Gastrocnemius medialis (tissue), 4 donors: ENCODE results near the gene POLD2.

Experiments
- POLR2A ChIP-seq, 2 donors: fragments of 450-650 bp; IDR thresholded peaks; one replicate each; pipeline ENCODE4 v1.6.1; 2017; ENCODE audit warnings: antibody characterized with exemption in 2 of 2, mild to moderate bottlenecking in 2 of 2, moderate library complexity in 2 of 2
- TF ChIP-seq, protein P1 (sequence below), 5 experiments: fragments of 450-650 bp in 3 of 5; fragments of 200-600 bp in 2 of 5; sonication (generic) in 2 of 5; IDR thresholded peaks in 4 of 5; conservative IDR thresholded peaks in 1 of 5; 1 replicate in 4 of 5; 2 replicates in 1 of 5; pipeline ENCODE4 v1.5.1; 2016 to 2019; ENCODE audit warnings: antibody characterized with exemption in 5 of 5, mild to moderate bottlenecking in 3 of 5, moderate library complexity in 3 of 5

DNA sequence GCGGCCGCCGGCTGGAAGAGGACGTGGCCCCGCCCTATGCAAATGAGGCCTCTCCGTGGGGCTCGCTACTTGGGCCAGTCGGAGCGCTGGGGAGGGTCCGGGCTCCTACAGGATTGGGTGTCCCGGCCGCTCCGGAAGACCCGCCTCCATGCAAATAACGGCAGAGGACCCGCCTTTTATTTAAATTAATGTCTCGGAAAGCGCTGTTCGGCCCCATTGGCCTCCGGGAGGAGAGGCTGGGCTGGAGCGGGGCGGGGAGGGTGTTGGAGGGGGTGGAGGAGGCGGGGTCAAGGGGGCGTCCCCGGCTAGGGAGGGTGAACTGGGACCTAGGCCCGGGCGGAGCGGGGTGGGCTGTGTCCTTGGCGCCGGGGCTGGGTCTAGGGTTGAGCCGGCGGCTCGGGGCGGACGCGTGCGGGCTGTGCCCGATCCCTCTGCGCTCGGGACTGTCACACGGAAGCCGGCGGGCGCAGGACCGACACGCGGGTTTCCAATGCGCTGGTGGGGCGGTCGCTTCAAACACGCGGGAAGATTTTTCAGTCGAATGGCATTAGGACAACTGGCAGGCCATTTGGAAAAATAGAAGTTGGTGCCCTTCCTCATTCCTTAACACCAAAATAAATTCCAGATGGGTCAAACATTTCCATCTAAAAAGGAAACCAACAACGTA, 40.7 kb downstream of the POLD2 start:
- TF ChIP-seq, protein P1, sequence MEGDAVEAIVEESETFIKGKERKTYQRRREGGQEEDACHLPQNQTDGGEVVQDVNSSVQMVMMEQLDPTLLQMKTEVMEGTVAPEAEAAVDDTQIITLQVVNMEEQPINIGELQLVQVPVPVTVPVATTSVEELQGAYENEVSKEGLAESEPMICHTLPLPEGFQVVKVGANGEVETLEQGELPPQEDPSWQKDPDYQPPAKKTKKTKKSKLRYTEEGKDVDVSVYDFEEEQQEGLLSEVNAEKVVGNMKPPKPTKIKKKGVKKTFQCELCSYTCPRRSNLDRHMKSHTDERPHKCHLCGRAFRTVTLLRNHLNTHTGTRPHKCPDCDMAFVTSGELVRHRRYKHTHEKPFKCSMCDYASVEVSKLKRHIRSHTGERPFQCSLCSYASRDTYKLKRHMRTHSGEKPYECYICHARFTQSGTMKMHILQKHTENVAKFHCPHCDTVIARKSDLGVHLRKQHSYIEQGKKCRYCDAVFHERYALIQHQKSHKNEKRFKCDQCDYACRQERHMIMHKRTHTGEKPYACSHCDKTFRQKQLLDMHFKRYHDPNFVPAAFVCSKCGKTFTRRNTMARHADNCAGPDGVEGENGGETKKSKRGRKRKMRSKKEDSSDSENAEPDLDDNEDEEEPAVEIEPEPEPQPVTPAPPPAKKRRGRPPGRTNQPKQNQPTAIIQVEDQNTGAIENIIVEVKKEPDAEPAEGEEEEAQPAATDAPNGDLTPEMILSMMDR (IDR thresholded peaks at IDR 0.05 in 4 of 5, conservative IDR thresholded peaks at IDR 0.05 in 1 of 5), result no peak
- peak; percentile 63 to 80 for TF ChIP-seq POLR2A (IDR thresholded peaks at IDR 0.05)
